Peyer's patch (tissue), 4 donors: ENCODE data around the gene MZB1.

Source experiments
- CTCF ChIP-seq, 6 experiments: fragments of 450-650 bp in 4 of 6; fragments of 200-600 bp in 2 of 6; sonication (generic) in 1 of 6; IDR thresholded peaks; one replicate each; pipeline ENCODE4 v1.5.1; 2017 to 2019; ENCODE audit warnings: antibody characterized with exemption in 6 of 6, mild to moderate bottlenecking in 3 of 6, moderate library complexity in 1 of 6
- POLR2A ChIP-seq, 2 donors: fragments of 450-650 bp; IDR thresholded peaks; one replicate each; pipeline ENCODE4 v1.5.1; 2017; ENCODE audit warnings: antibody characterized with exemption in 2 of 2, mild to moderate bottlenecking in 2 of 2, moderate library complexity in 2 of 2

GRCh38 chr5:139391570-139392323 lies 2.0 kb upstream of the MZB1 start:
- TF ChIP-seq POLR2A (IDR thresholded peaks at IDR 0.05) (no peak), CTCF (IDR thresholded peaks at IDR 0.05) (no peak)
